Measurements from ENCODE around the gene CD79B. TPM values are rescaled to one million over a fixed set of nuclear protein-coding genes. Genes with fewer than 3 reads are reported as not detected.
"Not testable (repeated sequence)": the region's sequence is repeated elsewhere in the genome, so short reads cannot be mapped to it uniquely, and the experiment has no call there.

CD79B gene
- total RNA-seq, 1 experiment from 2014 or later: not detected

GRCh38 chr17:63892316-63893037, 39.7 kb downstream of the CD79B start:
- peak in 1 of 2 experiments; percentile 43 for TF ChIP-seq CTCF (IDR thresholded peaks at IDR 0.05; ENCODE audit: insufficient read depth in 1 of 2, low read depth in 1 of 2, low read length in 1 of 2, severe bottlenecking in 1 of 2, unreplicated experiment in 1 of 2)
- BruUV-seq (replicated peaks); H3K9me3 Mint-ChIP-seq (ENCODE audit: unreplicated experiment); H3K27me3 ChIP-seq (replicated peaks; ENCODE audit: control insufficient read depth, insufficient read depth, low read length); H3K27me3 Mint-ChIP-seq (ENCODE audit: insufficient read depth, unreplicated experiment); H3K27ac Mint-ChIP-seq (ENCODE audit: unreplicated experiment); H3K4me3 Mint-ChIP-seq (ENCODE audit: unreplicated experiment); H3K36me3 ChIP-seq (ENCODE audit: control insufficient read depth, insufficient read depth, low read length); POLR2A ChIA-PET; H3K9me3 ChIP-seq; H3K4me1 ChIP-seq; H3K36me3 Mint-ChIP-seq (ENCODE audit: insufficient read depth, unreplicated experiment); H3K4me3 ChIP-seq (ENCODE audit: low read depth, low read length); intact Hi-C loops (cut with micrococcal nuclease; ENCODE audit: unreplicated experiment): not testable (repeated sequence)
- peak; percentile 37 to 40 for DNase-seq
- peaks cover 13% of the 10 kb centered on the region for H3K4me1 Mint-ChIP-seq (ENCODE audit: low read depth, unreplicated experiment)
- CTCF ChIA-PET: interaction anchor here (0.6 to 1.2 kb wide), 4 partner anchors 19 to 96 kb away, joined by 3 to 4 read pairs (median 3); no protein-coding TSS in a partner anchor

- POLR2A ChIA-PET; H3K4me1 ChIP-seq; intact Hi-C loops (cut with micrococcal nuclease; ENCODE audit: unreplicated experiment); H3K27me3 Mint-ChIP-seq (ENCODE audit: insufficient read depth, unreplicated experiment); H3K27me3 ChIP-seq (replicated peaks; ENCODE audit: control insufficient read depth, insufficient read depth, low read length); BruUV-seq (replicated peaks); H3K9me3 ChIP-seq; H3K27ac Mint-ChIP-seq (ENCODE audit: unreplicated experiment); H3K9me3 Mint-ChIP-seq (ENCODE audit: unreplicated experiment); H3K36me3 Mint-ChIP-seq (ENCODE audit: insufficient read depth, unreplicated experiment); H3K36me3 ChIP-seq (ENCODE audit: control insufficient read depth, insufficient read depth, low read length); H3K4me3 ChIP-seq (ENCODE audit: low read depth, low read length); H3K4me3 Mint-ChIP-seq (ENCODE audit: unreplicated experiment): not testable (repeated sequence)
- peak; percentile 56 to 58 for DNase-seq
- CTCF ChIA-PET: interaction anchor here (0.8 to 1.8 kb wide), 4 partner anchors 8 to 244 kb away, joined by 4 to 8 read pairs (median 6); partner anchors contain the start of gene CSHL1
- peak; percentile 56 to 58 for TF ChIP-seq CTCF (IDR thresholded peaks at IDR 0.05; ENCODE audit: insufficient read depth in 1 of 2, low read depth in 1 of 2, low read length in 1 of 2, severe bottlenecking in 1 of 2, unreplicated experiment in 1 of 2)
- H3K4me1 Mint-ChIP-seq (ENCODE audit: low read depth, unreplicated experiment): peaks cover 13% of the 10 kb centered on the region
Measured at GRCh38 chr17:63889026-63889848, 42.9 kb downstream of the CD79B start.

GRCh38 chr17:63885119-63885518, 47.0 kb downstream of the CD79B start:
- H3K4me3 Mint-ChIP-seq (ENCODE audit: unreplicated experiment): not testable (repeated sequence)

GRCh38 chr17:63882626-63883126, 49.5 kb downstream of the CD79B start:
- H3K9me3 ChIP-seq; POLR2A ChIA-PET; H3K36me3 Mint-ChIP-seq (ENCODE audit: insufficient read depth, unreplicated experiment); H3K27me3 Mint-ChIP-seq (ENCODE audit: insufficient read depth, unreplicated experiment); H3K9me3 Mint-ChIP-seq (ENCODE audit: unreplicated experiment); H3K36me3 ChIP-seq (ENCODE audit: control insufficient read depth, insufficient read depth, low read length); H3K4me3 ChIP-seq (ENCODE audit: low read depth, low read length); H3K4me1 Mint-ChIP-seq (ENCODE audit: low read depth, unreplicated experiment); H3K27me3 ChIP-seq (replicated peaks; ENCODE audit: control insufficient read depth, insufficient read depth, low read length); intact Hi-C loops (cut with micrococcal nuclease; ENCODE audit: unreplicated experiment); H3K4me1 ChIP-seq; H3K4me3 Mint-ChIP-seq (ENCODE audit: unreplicated experiment); DNase-seq; BruUV-seq (replicated peaks); H3K27ac Mint-ChIP-seq (ENCODE audit: unreplicated experiment): not testable (repeated sequence)
- CTCF ChIA-PET: interaction anchor here (0.6 kb wide), 1 partner anchor 11 kb away, joined by 6 read pairs; no protein-coding TSS in a partner anchor

More at GRCh38 chr17:63885119-63885518, 47.0 kb downstream of the CD79B start:
- POLR2A ChIA-PET; H3K27ac Mint-ChIP-seq (ENCODE audit: unreplicated experiment); BruUV-seq (replicated peaks); DNase-seq; H3K27me3 ChIP-seq (replicated peaks; ENCODE audit: control insufficient read depth, insufficient read depth, low read length); H3K36me3 ChIP-seq (ENCODE audit: control insufficient read depth, insufficient read depth, low read length); CTCF ChIA-PET; H3K4me3 ChIP-seq (ENCODE audit: low read depth, low read length); H3K9me3 Mint-ChIP-seq (ENCODE audit: unreplicated experiment); H3K4me1 Mint-ChIP-seq (ENCODE audit: low read depth, unreplicated experiment); H3K9me3 ChIP-seq; H3K36me3 Mint-ChIP-seq (ENCODE audit: insufficient read depth, unreplicated experiment); H3K4me1 ChIP-seq; intact Hi-C loops (cut with micrococcal nuclease; ENCODE audit: unreplicated experiment); H3K27me3 Mint-ChIP-seq (ENCODE audit: insufficient read depth, unreplicated experiment): not testable (repeated sequence)
